Activated CD8-positive, alpha-beta memory T cell treated with anti-CD3 and anti-CD28 coated beads, Interleukin-2, amount 50 U/mL, for 4 hours (primary cell): ENCODE data around the gene TMEM203.

Source experiments
- DNase-seq: peaks from one replicate; pipeline ENCODE4 v3.0.0-alpha.2; 2020

TMEM203 gene

GRCh38 chr9:137193771-137194170 lies 11.7 kb downstream of the TMEM203 start:
- DNase-seq = no peak

- no peak for DNase-seq
Observed at GRCh38 chr9:137192859-137193258, 12.6 kb downstream of the TMEM203 start.

GRCh38 chr9:137192448-137192780 lies 13.0 kb downstream of the TMEM203 start:
- DNase-seq = no peak

- DNase-seq = no peak
Observed at GRCh38 chr9:137191691-137192447, 13.6 kb downstream of the TMEM203 start.

GRCh38 chr9:137191245-137191644 lies 14.2 kb downstream of the TMEM203 start:
- DNase-seq = no peak

- no peak for DNase-seq
Observed at GRCh38 chr9:137190315-137190856, 15.1 kb downstream of the TMEM203 start.

GRCh38 chr9:137189297-137190295 lies 15.9 kb downstream of the TMEM203 start:
- no peak for DNase-seq

- peak; percentile 94 for DNase-seq
Observed at GRCh38 chr9:137188490-137189296, 16.8 kb downstream of the TMEM203 start, which contains the start of the genes ANAPC2 and SSNA1. Gene ANAPC2, minus strand, starts transcription at chr9:137188560. Its CDS starts 28 bp downstream, at chr9:137188532. Gene SSNA1, plus strand, starts transcription at chr9:137188676. Its CDS starts 51 bp downstream, at chr9:137188727.

- no peak for DNase-seq
Observed at GRCh38 chr9:137188086-137188489, 17.4 kb downstream of the TMEM203 start.

- DNase-seq = no peak
Observed at GRCh38 chr9:137187386-137187785, 18.1 kb downstream of the TMEM203 start.

- DNase-seq = no peak
Observed at GRCh38 chr9:137186385-137186784, 19.1 kb downstream of the TMEM203 start.

- no peak for DNase-seq
Observed at GRCh38 chr9:137185921-137186320, 19.5 kb downstream of the TMEM203 start.

- no peak for DNase-seq
Observed at GRCh38 chr9:137184881-137185660, 20.4 kb downstream of the TMEM203 start.

GRCh38 chr9:137183980-137184595 lies 21.4 kb downstream of the TMEM203 start:
- DNase-seq = no peak

- no peak for DNase-seq
Observed at GRCh38 chr9:137182836-137183235, 22.6 kb downstream of the TMEM203 start.

- DNase-seq = no peak
Observed at GRCh38 chr9:137181680-137182079, 23.8 kb downstream of the TMEM203 start.

- DNase-seq = no peak
Observed at GRCh38 chr9:137180491-137180890, 25.0 kb downstream of the TMEM203 start.

- no peak for DNase-seq
Observed at GRCh38 chr9:137179761-137180160, 25.7 kb downstream of the TMEM203 start.

GRCh38 chr9:137178939-137179630 lies 26.4 kb downstream of the TMEM203 start:
- DNase-seq = no peak

GRCh38 chr9:137178201-137178938 lies 27.1 kb downstream of the TMEM203 start:
- DNase-seq = no peak
